Osteoblast (primary cell): Measurements from ENCODE around the gene SPO11. TPM values are rescaled to one million over a fixed set of nuclear protein-coding genes. Genes with fewer than 3 reads are reported as not detected.

Source experiments
- DNase-seq: peaks from one replicate; pipeline ENCODE4 v3.0.0; 2011; ENCODE audit warnings: low spot score, mixed read lengths; ENCODE audit not compliant: insufficient read length; ENCODE audit errors: missing footprints
- H2AFZ ChIP-seq: 2 replicates; pipeline ENCODE4 v1.6.0; 2011; ENCODE audit warnings: mild to moderate bottlenecking, low read length
- H3K27ac ChIP-seq: 2 replicates; pipeline ENCODE4 v1.5.1; 2011; ENCODE audit warnings: mild to moderate bottlenecking, low read depth, low read length, moderate library complexity
- H3K27me3 ChIP-seq: 2 replicates; pipeline ENCODE4 v1.6.0; 2012; ENCODE audit warnings: mild to moderate bottlenecking, control low read depth, inconsistent platforms, low read length, moderate library complexity; ENCODE audit not compliant: insufficient read depth
- H3K36me3 ChIP-seq: 2 replicates; pipeline ENCODE4 v1.5.1; 2011; ENCODE audit warnings: mild to moderate bottlenecking, low read length, control low read depth, moderate library complexity; ENCODE audit not compliant: insufficient read depth
- H3K4me1 ChIP-seq: 2 replicates; pipeline ENCODE4 v1.5.1; 2011; ENCODE audit warnings: mild to moderate bottlenecking, low read length, control low read depth, moderate library complexity; ENCODE audit not compliant: insufficient read depth
- H3K4me2 ChIP-seq: 2 replicates; pipeline ENCODE4 v1.6.0; 2011; ENCODE audit warnings: mild to moderate bottlenecking, low read length; ENCODE audit not compliant: insufficient read depth
- H3K4me3 ChIP-seq: fragments of 200-600 bp; sonication (generic); 3 replicates; pipeline ENCODE4 v1.5.1; 2012; ENCODE audit warnings: mild to moderate bottlenecking, low read length, inconsistent platforms; ENCODE audit not compliant: insufficient read depth
- H3K79me2 ChIP-seq: 2 replicates; pipeline ENCODE4 v1.6.0; 2012; ENCODE audit warnings: mild to moderate bottlenecking, low read length, control low read depth, inconsistent platforms; ENCODE audit not compliant: insufficient read depth
- H3K9me3 ChIP-seq: 2 replicates; pipeline ENCODE4 v1.5.1; 2011; ENCODE audit warnings: low read depth, low read length, control low read depth
- H4K20me1 ChIP-seq: 2 replicates; pipeline ENCODE4 v1.6.0; 2012; ENCODE audit warnings: mild to moderate bottlenecking, low read length, control low read depth; ENCODE audit not compliant: insufficient read depth
- CTCF ChIP-seq: IDR thresholded peaks from 2 replicates; pipeline ENCODE4 v1.5.1; 2011; ENCODE audit warnings: mild to moderate bottlenecking, low read depth, low read length, moderate library complexity; ENCODE audit errors: extremely low read depth
- total RNA-seq: library from RNA; depleted of rRNA; stranded (reverse); fragments of >200 nt; gene quantifications from 2 replicates; pipeline ENCODE4 v1.2.3, GENCODE V29; 2012

SPO11 gene
- total RNA-seq, 1 donor, result not detected

- Histone ChIP-seq H3K4me2 (no peak overlapping the region), H4K20me1 (no peaks in the 10 kb centered on the region), H3K4me3 (no peak overlapping the region), H3K27ac (no peak overlapping the region), H3K27me3 (no peaks in the 10 kb centered on the region), H3K79me2 (no peaks in the 10 kb centered on the region), H3K9me3 (no peaks in the 10 kb centered on the region), H3K36me3 (peaks cover 4% of the 10 kb centered on the region), H3K4me1 (no peaks in the 10 kb centered on the region), H2AFZ (no peak overlapping the region)
- DNase-seq, result no peak
- TF ChIP-seq CTCF, result no peak
These were observed 54.9 kb downstream of the SPO11 start for GRCh38 chr20:57384486-57384885.

- H3K4me1 ChIP-seq, result no peaks in the 10 kb centered on the region
- H3K27ac ChIP-seq, result no peak overlapping the region
- no peak overlapping the region for H3K4me2 ChIP-seq
- no peaks in the 10 kb centered on the region for H3K9me3 ChIP-seq
- no peaks in the 10 kb centered on the region for H4K20me1 ChIP-seq
- peaks cover 4% of the 10 kb centered on the region for H3K36me3 ChIP-seq
- no peaks in the 10 kb centered on the region for H3K79me2 ChIP-seq
- TF ChIP-seq CTCF, result no peak
- H3K4me3 ChIP-seq, result no peak overlapping the region
- DNase-seq, result no peak
- no peak overlapping the region for H2AFZ ChIP-seq
- no peaks in the 10 kb centered on the region for H3K27me3 ChIP-seq
These were observed 55.6 kb downstream of the SPO11 start for GRCh38 chr20:57384953-57385761.

GRCh38 chr20:57385940-57386339, 56.3 kb downstream of the SPO11 start:
- Histone ChIP-seq H3K79me2 (no peaks in the 10 kb centered on the region), H3K4me2 (no peak overlapping the region), H3K4me1 (no peaks in the 10 kb centered on the region), H3K36me3 (peaks cover under 1% of the 10 kb centered on the region), H3K4me3 (no peak overlapping the region), H4K20me1 (no peaks in the 10 kb centered on the region), H2AFZ (no peak overlapping the region), H3K27me3 (no peaks in the 10 kb centered on the region), H3K27ac (no peak overlapping the region), H3K9me3 (no peaks in the 10 kb centered on the region)
- TF ChIP-seq CTCF, result no peak
- no peak for DNase-seq

- no peak for TF ChIP-seq CTCF
- H2AFZ ChIP-seq, result no peak overlapping the region
These were observed 57.2 kb downstream of the SPO11 start for GRCh38 chr20:57386762-57387161.

More at GRCh38 chr20:57386762-57387161, 57.2 kb downstream of the SPO11 start:
- Histone ChIP-seq H3K36me3 (no peaks in the 10 kb centered on the region), H3K9me3 (no peaks in the 10 kb centered on the region), H4K20me1 (no peaks in the 10 kb centered on the region), H3K27me3 (no peaks in the 10 kb centered on the region), H3K4me1 (no peaks in the 10 kb centered on the region), H3K4me3 (no peak overlapping the region), H3K79me2 (no peaks in the 10 kb centered on the region), H3K4me2 (no peak overlapping the region), H3K27ac (no peak overlapping the region)
- DNase-seq, result no peak
